SH-SY5Y (cell line): Measurements from ENCODE around the gene RERE.

ENCODE experiments used
- GATA2 ChIP-seq: IDR thresholded peaks from 2 replicates; pipeline ENCODE4 v1.6.1; 2011; ENCODE audit warnings: mild to moderate bottlenecking, low read depth, low read length
- GATA3 ChIP-seq: IDR thresholded peaks from 2 replicates; pipeline ENCODE4 v1.6.1; 2011; ENCODE audit warnings: low read depth, mild to moderate bottlenecking, low read length, moderate library complexity

DNA sequence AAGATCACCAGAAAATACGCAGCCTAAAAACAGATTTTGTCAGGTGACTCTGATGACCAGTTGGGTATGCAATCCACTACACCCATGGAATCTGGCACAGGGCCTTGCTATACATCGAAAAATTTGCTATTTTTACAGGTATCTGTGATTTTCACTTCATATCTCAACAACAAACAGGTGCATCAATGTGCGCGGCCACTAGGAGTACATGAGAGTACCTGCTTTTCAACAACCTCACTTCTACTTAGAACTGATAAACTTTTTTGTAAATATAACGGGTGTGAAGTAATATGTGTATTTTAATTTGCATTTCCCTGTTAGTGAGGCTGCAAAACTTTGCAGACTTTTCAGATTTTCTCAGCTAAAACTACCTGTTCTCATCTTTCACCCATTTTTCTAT, 418.8 kb downstream of the RERE start:
- TF ChIP-seq GATA2 (no peak), GATA3 (no peak)
